DMS153 treated with DMSO at 0.1 percent for 48 hours (cell line): ENCODE results near the gene RNU1-3.
"Not testable (repeated sequence)": the region's sequence is repeated elsewhere in the genome, so short reads cannot be mapped to it uniquely, and the experiment has no call there.

Source experiments
- DNase-seq: peaks from one replicate; lab custom pipeline; 2025; ENCODE audit not compliant: unreplicated experiment; lab: John Stamatoyannopoulos, UW

The RNU1-3 gene

GRCh38 chr1:16621300-16621658, 45.5 kb downstream of the RNU1-3 start:
- no peak for DNase-seq

GRCh38 chr1:16619803-16620501, 46.8 kb downstream of the RNU1-3 start:
- not testable (repeated sequence) for DNase-seq

GRCh38 chr1:16618719-16619118, 48.0 kb downstream of the RNU1-3 start:
- no peak for DNase-seq

- no peak for DNase-seq
Observed at GRCh38 chr1:16617778-16618580, 48.8 kb downstream of the RNU1-3 start.

GRCh38 chr1:16617114-16617631, 49.6 kb downstream of the RNU1-3 start:
- no peak for DNase-seq
